ENCODE results near the gene PFKL. TPM values are rescaled to one million over a fixed set of nuclear protein-coding genes. Genes with fewer than 3 reads are reported as not detected.

Gene PFKL
- polyA plus RNA-seq, 2 of the 4 experiments (the other 2 are of a cell fraction) = 23.2 to 38.7 TPM

DNA sequence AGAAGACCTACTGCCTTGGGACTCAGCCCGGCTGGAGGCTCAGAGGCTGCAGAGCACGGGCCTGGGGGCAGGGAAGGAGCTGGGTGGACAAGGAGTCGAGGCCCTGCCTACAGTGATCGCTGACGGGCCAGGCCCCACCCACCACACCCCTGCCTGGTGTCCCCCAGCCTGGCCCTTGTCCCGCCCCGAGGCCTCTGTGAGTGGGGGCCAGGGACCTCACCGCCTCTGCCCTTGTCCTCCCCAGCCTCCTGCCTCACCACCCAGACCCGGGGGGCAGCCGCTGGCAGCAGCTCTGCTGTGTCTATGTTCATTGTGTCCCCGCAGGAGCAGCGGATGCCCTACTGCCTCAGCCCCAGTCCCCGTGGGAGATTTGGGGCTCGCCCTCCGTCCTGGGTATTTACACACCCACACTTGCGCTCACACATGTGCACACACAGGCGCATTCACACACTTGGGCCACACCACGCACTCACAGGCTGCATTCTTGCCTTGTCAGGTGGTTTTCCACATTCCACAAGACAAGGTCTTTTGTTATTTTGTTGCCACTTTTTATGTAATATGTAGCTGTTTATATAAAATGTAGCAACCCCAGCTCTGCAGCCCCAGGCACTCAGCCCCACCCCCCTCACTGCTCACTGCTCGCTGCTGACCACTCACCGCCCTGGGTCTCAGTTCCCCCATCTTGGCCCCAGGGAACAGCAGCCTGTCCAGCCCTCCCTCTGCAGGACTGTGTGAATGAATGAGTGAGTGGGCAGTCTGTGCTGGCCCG lies 7.3 kb downstream of the PFKL start:
- Histone ChIP-seq H3K27ac (no peak overlapping the region), H3K4me2 (no peak overlapping the region), H3K9me3 (no peaks in the 10 kb centered on the region), H3K4me3 (no peak overlapping the region), H3K4me1 (no peaks in the 10 kb centered on the region)
- no peak for TF ChIP-seq BHLHE40 (IDR thresholded peaks at IDR 0.05; ENCODE audit: low read depth, low read length)
- no peak for TF ChIP-seq ATOH8 (CRISPR knock-in tag; IDR thresholded peaks at IDR 0.05; ENCODE audit: low read depth)
- no peak for TF ChIP-seq NFE2L2 (conservative IDR thresholded peaks at IDR 0.05; ENCODE audit: low read length)
- no peak for TF ChIP-seq ZC3H11A (IDR thresholded peaks at IDR 0.05)
- TF ChIP-seq FOSB (CRISPR knock-in tag; IDR thresholded peaks at IDR 0.05) = no peak
- no peak for TF ChIP-seq MAZ (IDR thresholded peaks at IDR 0.05; ENCODE audit: borderline replicate concordance, low read depth, low read length)
- TF ChIP-seq, protein P1, sequence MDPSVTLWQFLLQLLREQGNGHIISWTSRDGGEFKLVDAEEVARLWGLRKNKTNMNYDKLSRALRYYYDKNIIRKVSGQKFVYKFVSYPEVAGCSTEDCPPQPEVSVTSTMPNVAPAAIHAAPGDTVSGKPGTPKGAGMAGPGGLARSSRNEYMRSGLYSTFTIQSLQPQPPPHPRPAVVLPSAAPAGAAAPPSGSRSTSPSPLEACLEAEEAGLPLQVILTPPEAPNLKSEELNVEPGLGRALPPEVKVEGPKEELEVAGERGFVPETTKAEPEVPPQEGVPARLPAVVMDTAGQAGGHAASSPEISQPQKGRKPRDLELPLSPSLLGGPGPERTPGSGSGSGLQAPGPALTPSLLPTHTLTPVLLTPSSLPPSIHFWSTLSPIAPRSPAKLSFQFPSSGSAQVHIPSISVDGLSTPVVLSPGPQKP (IDR thresholded peaks at IDR 0.05; ENCODE audit: low read depth, low read length) = no peak
- no peak for TF ChIP-seq CBX8 (IDR thresholded peaks at IDR 0.05)
- no peak for TF ChIP-seq EHMT2 (IDR thresholded peaks at IDR 0.05; ENCODE audit: low read depth)
- TF ChIP-seq REST (IDR thresholded peaks at IDR 0.05) = no peak
- TF ChIP-seq, protein P2, sequence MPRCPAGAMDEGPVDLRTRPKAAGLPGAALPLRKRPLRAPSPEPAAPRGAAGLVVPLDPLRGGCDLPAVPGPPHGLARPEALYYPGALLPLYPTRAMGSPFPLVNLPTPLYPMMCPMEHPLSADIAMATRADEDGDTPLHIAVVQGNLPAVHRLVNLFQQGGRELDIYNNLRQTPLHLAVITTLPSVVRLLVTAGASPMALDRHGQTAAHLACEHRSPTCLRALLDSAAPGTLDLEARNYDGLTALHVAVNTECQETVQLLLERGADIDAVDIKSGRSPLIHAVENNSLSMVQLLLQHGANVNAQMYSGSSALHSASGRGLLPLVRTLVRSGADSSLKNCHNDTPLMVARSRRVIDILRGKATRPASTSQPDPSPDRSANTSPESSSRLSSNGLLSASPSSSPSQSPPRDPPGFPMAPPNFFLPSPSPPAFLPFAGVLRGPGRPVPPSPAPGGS (IDR thresholded peaks at IDR 0.05) = no peak
- no peak for TF ChIP-seq CHD4 (IDR thresholded peaks at IDR 0.05; ENCODE audit: borderline replicate concordance)
- ChIA-PET CTCF (interaction anchor here (1.2 to 3.4 kb wide), 3 partner anchors 8 to 10 kb away, joined by 3 to 15 read pairs (median 6); no protein-coding TSS in a partner anchor), POLR2A (no interaction called here)
- FAIRE-seq (no peak), ATAC-seq (no peak), DNase-seq (ENCODE audit: low read depth in 1 of 2, low spot score in 1 of 2) (no peak)
- 91% methylated on average over 19 of the region's 21 CpGs for WGBS (ENCODE audit: missing lambda C conversion rate)

DNA sequence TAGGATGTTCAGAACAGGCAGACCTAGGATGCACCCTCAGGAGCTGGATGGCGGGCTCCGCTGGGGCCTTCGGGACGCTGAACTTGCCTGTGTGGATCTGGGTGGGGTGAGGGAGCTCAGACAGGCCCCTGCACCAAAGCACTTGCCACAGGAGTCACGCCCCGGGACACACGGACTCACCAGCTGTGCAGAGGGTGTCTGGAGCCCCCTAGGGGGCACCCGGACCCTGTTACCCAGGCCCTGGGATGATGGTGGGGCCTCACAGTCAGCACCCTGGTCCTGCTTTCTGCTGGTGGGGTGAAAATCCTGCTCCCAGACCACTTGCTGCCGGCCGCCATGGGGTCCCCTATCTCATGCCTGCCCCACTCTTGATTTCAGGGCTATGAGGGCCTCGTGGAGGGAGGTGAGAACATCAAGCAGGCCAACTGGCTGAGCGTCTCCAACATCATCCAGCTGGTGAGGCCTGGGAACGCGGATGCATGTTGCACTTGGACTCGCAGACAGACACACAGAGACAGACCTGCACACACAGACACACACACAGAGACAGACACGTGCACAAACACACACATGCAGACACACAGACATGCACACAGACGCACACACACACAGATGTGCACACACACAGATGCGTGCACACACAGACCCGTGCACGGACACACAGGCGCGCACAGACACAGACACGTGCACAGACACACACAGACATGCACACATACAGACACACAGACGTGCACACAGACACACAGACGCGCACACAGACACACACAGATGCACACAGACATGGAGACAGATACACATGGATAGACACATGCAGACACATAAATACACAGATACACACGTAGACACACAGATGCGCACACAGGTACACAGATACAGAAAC lies 11.0 kb downstream of the PFKL start:
- FAIRE-seq (no peak), DNase-seq (ENCODE audit: low read depth in 1 of 2, low spot score in 1 of 2) (no peak)
- CTCF ChIA-PET = no interaction called here

More for the DNA sequence above, 11.0 kb downstream of the PFKL start:
- Histone ChIP-seq H3K4me3 (no peak overlapping the region), H3K9me3 (no peaks in the 10 kb centered on the region), H3K4me1 (no peaks in the 10 kb centered on the region), H3K4me2 (no peak overlapping the region), H3K27ac (no peak overlapping the region)
- no peak; a peak in 1 of 6 replicates for ATAC-seq
- POLR2A ChIA-PET = no interaction called here
- TF ChIP-seq MYC (IDR thresholded peaks at IDR 0.05; ENCODE audit: borderline replicate concordance, low read length) = no peak
- TF ChIP-seq CHD2 (IDR thresholded peaks at IDR 0.05; ENCODE audit: low read length, partially characterized antibody) = no peak
- TF ChIP-seq HEYL (CRISPR knock-in tag; IDR thresholded peaks at IDR 0.05) = no peak
- WGBS (ENCODE audit: missing lambda C conversion rate) = 91% methylated on average over 18 of the region's 28 CpGs
